ENCODE data around the gene TGFBR2.

Gene TGFBR2

DNA sequence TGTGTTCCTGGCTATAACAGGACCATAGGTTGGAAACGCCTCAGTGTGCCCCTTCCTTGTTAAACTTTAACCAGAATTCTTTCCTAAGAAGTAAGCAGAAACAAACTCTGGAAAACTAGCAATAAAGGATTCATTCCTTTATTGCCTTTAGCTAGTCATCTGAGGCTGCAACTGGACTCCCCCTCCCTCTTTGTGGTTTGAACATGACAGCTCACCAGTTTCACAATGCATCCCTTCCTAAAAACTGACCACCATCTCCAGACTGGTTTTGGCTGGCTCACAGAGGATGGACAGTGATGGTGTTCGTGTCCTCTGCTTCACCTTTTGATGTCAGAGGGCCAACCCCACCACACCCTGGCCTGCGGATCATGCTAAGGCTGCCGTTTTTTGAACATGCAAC is 27.9 kb upstream of the TGFBR2 start:
- no peak for DNase-seq (ENCODE audit: low read depth)
- H3K4me3 ChIP-seq (ENCODE audit: low read depth, low read length) = no peak overlapping the region
- TF ChIP-seq, protein P1, sequence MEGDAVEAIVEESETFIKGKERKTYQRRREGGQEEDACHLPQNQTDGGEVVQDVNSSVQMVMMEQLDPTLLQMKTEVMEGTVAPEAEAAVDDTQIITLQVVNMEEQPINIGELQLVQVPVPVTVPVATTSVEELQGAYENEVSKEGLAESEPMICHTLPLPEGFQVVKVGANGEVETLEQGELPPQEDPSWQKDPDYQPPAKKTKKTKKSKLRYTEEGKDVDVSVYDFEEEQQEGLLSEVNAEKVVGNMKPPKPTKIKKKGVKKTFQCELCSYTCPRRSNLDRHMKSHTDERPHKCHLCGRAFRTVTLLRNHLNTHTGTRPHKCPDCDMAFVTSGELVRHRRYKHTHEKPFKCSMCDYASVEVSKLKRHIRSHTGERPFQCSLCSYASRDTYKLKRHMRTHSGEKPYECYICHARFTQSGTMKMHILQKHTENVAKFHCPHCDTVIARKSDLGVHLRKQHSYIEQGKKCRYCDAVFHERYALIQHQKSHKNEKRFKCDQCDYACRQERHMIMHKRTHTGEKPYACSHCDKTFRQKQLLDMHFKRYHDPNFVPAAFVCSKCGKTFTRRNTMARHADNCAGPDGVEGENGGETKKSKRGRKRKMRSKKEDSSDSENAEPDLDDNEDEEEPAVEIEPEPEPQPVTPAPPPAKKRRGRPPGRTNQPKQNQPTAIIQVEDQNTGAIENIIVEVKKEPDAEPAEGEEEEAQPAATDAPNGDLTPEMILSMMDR (IDR thresholded peaks at IDR 0.05; ENCODE audit: low read depth, low read length, missing control alignments) = no peak

DNA sequence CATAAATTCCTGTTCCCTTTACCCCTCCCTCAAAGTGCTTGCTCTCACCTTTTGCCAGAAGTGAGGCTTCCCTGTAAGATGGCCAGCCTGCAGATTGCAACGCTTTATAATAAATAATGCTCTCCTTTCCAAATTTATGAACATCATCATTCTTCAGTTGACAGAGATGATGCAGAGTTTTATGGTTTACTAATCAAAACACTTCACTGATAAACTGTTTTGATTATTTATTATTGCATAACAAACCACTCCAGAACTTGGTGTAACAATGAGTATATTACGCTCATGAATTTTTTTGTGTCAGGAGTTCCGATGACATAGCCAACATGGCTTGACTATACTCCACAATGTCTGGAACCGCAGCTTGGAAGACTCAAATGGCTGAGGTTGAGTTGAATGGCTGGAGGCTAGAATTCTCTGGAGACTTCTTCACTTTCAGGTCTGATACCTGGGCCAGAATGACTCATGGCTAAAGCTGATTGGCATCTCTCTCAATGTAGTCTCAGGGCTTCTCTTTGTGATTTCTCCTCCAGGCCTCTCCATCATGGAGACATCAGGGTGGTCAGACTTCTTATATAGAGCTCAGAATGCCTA is 27.3 kb upstream of the TGFBR2 start:
- no peak overlapping the region for H3K4me3 ChIP-seq (ENCODE audit: low read depth, low read length)
- no peak for DNase-seq (ENCODE audit: low read depth)
- TF ChIP-seq, protein P1 (IDR thresholded peaks at IDR 0.05; ENCODE audit: low read depth, low read length, missing control alignments) = no peak

DNA sequence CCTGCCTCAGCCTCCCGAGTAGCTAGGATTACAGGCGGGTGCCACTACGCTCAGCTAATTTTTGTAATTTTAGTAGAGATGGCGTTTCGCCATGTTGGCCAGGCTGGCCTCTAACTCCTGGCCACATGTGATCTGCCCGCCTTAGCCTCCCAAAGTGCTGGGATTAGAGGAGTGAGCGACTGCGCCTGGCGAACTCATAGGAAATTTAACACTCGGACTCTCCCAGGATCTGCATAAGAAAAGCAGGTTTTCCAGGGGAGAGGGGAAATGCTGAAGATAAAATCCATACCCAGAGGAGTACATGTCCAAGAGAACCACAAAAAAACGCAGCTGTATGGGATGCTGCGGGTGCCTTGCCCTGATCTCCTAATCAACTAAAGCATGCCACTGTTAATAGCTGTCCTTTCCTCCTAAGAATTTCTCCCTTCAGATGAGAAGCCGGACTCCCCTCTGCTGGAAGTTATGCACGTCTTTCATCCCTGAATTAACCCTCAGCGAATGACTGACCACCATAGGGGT is 25.3 kb upstream of the TGFBR2 start:
- no peak for DNase-seq (ENCODE audit: low read depth)
- TF ChIP-seq, protein P1 (IDR thresholded peaks at IDR 0.05; ENCODE audit: low read depth, low read length, missing control alignments) = no peak
- H3K4me3 ChIP-seq (ENCODE audit: low read depth, low read length) = no peak overlapping the region

DNA sequence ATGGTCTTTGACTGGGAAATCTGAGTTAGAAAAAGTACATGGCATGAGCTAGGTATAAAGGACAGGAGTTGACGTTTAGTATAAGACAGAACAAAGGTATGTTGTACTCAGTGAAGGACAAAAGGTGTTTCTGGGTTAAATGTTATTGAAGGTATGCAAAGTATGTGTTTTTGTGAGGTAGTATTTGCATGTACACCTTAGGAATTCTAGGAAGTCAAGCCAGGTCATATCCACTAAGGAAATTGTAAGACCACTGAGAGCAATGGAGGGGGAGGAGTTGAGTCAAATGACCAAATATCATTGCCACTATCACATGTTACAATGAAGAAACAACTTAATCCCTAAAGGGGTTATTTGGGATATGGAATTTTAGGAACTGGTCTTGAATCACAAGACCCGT is 24.4 kb upstream of the TGFBR2 start:
- TF ChIP-seq, protein P1 (IDR thresholded peaks at IDR 0.05; ENCODE audit: low read depth, low read length, missing control alignments) = no peak
- DNase-seq (ENCODE audit: low read depth) = no peak

DNA sequence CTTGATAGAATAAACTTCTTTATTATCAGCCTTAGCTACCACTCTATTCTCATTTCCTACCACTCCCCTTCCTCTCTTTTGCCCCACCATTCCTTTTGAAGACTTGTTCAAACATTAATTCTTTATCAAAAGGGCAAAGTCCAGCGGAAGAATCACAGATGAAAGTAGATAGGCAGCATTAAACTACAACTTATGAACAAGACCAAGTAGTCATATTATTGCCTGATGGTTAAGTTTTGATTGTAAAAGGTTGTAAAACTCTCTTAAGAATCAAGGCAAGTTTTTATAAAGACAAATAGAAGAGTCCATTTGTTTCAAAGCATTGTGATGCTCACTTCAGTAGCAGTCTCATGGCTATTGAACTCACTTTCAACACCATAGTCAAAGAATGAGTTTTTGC is 22.4 kb upstream of the TGFBR2 start:
- TF ChIP-seq, protein P1 (IDR thresholded peaks at IDR 0.05; ENCODE audit: low read depth, low read length, missing control alignments) = no peak
- no peak overlapping the region for H3K4me3 ChIP-seq (ENCODE audit: low read depth, low read length)
- DNase-seq (ENCODE audit: low read depth) = no peak

More for the DNA sequence above, 24.4 kb upstream of the TGFBR2 start:
- H3K4me3 ChIP-seq (ENCODE audit: low read depth, low read length) = no peak overlapping the region

DNA sequence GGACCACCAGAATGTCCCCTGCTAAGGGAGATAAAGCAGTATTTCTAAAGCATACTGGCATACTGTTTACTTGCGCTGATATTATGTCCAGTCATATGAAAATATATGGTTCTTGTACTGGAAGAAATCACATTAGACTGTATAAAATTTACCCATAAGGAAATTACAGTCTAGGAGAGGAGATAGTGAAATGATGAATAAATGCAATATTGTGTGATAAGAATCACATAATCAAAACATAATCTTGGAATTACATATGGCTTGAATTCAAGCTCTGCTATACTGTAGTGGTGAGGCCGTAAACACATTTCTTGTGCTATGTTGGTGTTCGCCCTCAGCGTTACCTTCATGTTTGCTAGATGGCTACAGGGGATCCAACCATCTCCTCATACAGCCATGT is 20.7 kb upstream of the TGFBR2 start:
- DNase-seq (ENCODE audit: low read depth) = no peak
- H3K4me3 ChIP-seq (ENCODE audit: low read depth, low read length) = no peak overlapping the region
- TF ChIP-seq, protein P1 (IDR thresholded peaks at IDR 0.05; ENCODE audit: low read depth, low read length, missing control alignments) = no peak
